Measurements from ENCODE around the gene CD300LG. TPM values are rescaled to one million over a fixed set of nuclear protein-coding genes. Genes with fewer than 3 reads are reported as not detected.

CD300LG gene
- total and polyA plus RNA-seq, 9 donors, result 0.13 to 6.8 (median 2.1) TPM

- no peak for DNase-seq
- intact Hi-C loops (cut with DNase I), result no loop called here
- WGBS, 3 donors, result 80 to 82% (median 82%) methylated on average over 7 of the region's 7 CpGs
- peaks cover 2% of the 10 kb centered on the region for H3K4me1 ChIP-seq (ENCODE audit: insufficient read depth)
- H3K27ac ChIP-seq, result no peak overlapping the region
- H3K27me3 ChIP-seq, result no peaks in the 10 kb centered on the region
- no peaks in the 10 kb centered on the region for H3K9me3 ChIP-seq
- TF ChIP-seq, protein P1, sequence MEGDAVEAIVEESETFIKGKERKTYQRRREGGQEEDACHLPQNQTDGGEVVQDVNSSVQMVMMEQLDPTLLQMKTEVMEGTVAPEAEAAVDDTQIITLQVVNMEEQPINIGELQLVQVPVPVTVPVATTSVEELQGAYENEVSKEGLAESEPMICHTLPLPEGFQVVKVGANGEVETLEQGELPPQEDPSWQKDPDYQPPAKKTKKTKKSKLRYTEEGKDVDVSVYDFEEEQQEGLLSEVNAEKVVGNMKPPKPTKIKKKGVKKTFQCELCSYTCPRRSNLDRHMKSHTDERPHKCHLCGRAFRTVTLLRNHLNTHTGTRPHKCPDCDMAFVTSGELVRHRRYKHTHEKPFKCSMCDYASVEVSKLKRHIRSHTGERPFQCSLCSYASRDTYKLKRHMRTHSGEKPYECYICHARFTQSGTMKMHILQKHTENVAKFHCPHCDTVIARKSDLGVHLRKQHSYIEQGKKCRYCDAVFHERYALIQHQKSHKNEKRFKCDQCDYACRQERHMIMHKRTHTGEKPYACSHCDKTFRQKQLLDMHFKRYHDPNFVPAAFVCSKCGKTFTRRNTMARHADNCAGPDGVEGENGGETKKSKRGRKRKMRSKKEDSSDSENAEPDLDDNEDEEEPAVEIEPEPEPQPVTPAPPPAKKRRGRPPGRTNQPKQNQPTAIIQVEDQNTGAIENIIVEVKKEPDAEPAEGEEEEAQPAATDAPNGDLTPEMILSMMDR (IDR thresholded peaks at IDR 0.05), result no peak
- TF ChIP-seq EP300 (IDR thresholded peaks at IDR 0.05) (no peak), POLR2A (IDR thresholded peaks at IDR 0.05) (no peak)
- no peaks in the 10 kb centered on the region for H3K36me3 ChIP-seq
- no peak overlapping the region for H3K4me3 ChIP-seq
Measured at GRCh38 chr17:43877031-43877430, 30.1 kb downstream of the CD300LG start.

DNA sequence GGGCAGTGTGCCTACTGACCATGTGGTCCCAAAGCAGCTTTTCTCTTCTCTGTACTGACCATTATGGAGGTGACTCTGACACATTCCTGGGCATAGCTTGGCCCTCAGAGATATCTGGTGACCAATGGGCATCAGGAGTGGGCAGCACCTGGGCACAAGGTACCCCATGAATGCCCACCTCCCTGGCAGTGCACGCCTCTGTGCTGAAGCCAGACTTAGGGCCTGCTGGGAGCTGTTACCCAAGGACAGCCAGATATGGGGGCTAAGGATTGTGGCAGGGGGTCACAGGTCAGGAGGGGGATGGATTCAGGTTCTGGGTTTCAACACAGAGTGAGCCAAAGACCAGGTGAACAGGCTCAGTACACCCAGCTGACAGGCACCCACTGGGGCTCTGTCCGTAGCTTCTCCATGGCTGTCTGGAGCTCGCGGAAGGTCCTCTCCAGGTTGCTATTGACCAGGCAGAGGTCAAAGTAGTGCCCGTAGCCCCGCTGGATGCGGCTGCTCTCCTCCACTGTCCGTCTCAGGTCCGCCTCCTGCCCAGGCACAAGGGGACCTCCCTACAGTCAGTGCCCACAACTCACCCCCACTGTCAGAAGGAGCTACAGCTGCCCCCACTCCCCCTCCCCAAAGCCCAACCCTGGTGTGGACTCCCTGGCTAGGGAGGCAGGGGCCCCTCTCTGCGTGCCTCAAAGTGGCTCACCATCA, 30.6 kb downstream of the CD300LG start:
- Histone ChIP-seq H3K36me3 (no peaks in the 10 kb centered on the region), H3K27ac (no peak overlapping the region), H3K9me3 (no peaks in the 10 kb centered on the region), H3K4me1 (ENCODE audit: insufficient read depth) (peaks cover 2% of the 10 kb centered on the region), H3K27me3 (no peaks in the 10 kb centered on the region), H3K4me3 (no peak overlapping the region)
- TF ChIP-seq POLR2A (IDR thresholded peaks at IDR 0.05) (no peak), EP300 (IDR thresholded peaks at IDR 0.05) (no peak)
- TF ChIP-seq, protein P1 (IDR thresholded peaks at IDR 0.05), result no peak
- intact Hi-C loops (cut with DNase I), result no loop called here
- 95 to 97% (median 96%) methylated on average over 10 of the region's 10 CpGs for WGBS, 3 donors
- no peak for DNase-seq

DNA sequence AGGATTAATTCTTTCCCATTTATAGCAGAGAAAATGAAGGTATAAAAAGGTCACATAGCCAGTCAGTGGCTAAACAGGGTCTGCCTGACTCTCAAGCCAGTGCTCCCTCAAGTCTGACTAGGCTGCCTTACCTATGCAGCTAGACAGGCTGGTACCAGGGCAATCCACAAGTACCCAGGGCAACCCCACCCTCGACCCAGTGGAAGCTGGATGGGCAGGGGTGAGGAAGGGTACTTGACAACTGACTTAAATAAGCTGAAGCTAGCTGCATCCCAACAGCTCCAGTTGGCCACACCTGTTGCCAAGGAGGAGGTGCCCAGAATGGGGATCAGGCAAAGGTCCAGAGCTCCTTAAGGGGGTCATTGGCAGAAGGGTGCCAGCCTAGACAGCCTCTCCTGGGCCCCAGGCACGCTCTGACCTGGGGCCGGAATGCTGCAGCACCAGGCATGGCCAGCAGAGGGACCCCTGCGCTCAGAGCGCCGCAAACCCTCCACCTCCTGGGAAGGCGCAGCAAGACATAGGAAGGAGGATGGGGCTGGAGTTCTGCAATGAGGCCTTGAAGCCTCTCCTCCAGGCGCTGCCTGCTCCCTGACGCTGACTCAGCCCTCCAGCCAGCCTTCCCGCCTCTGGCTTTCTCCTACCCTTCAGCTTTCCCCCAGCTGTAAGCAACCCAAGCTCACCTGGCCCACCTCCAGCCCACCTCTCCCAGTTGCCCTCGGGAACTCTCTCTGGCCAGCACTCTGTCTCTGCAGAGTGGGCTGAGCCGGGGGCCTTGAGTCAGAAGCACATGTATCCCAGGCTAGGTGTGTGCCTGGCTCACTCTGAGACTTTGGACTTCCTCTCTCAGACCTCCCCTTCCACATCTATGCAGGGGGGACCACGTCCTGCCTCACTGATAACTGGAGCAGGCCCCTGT, 31.5 kb downstream of the CD300LG start:
- Histone ChIP-seq H3K36me3 (no peaks in the 10 kb centered on the region), H3K9me3 (no peaks in the 10 kb centered on the region), H3K4me1 (ENCODE audit: insufficient read depth) (peaks cover 2% of the 10 kb centered on the region), H3K4me3 (no peak overlapping the region), H3K27me3 (no peaks in the 10 kb centered on the region), H3K27ac (peak overlapping the region; percentile 19 to 36)
- TF ChIP-seq POLR2A (IDR thresholded peaks at IDR 0.05), result no peak
- TF ChIP-seq, protein P1 (IDR thresholded peaks at IDR 0.05), result peak; percentile 81 to 92 (median 87)
- no peak for TF ChIP-seq EP300 (IDR thresholded peaks at IDR 0.05)
- WGBS, 3 donors, result 9 to 16% (median 11%) methylated on average over 8 to 13 of the region's 13 CpGs
- intact Hi-C loops (cut with DNase I), result no loop called here
- peak; percentile 69 to 90 (median 78) for DNase-seq

DNA sequence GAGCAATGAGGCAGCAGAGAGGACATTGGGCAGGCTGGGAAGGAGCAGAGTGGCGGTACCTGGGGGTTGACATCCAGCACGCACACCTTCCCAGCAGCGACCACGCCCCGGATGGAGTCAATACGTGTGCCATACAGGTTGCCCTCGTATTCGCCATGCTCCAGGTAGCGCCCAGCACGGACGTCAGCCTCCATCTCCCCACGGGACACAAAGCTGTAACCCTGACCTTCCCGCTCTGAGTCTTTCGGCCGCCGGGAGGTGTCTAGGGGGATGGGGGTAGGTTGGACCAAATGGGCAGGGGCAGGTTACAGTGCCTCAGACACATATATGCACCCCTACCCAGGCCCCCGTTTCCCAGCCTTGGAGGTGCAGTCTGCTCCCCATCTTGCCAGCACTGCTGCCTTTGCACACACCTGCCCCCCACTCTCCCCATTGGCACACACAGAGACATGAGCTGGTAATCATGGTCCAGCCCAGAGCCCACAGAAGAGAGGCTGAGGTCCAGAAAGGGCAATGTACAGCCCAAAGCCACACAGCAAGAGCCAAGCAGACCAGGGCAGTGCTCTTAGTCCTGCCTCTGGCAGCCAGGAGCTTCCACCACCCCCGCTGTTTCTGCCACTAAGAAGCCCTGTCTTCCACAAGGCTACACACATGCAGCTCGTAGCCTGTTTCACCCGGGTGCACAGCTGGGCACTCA, 32.9 kb downstream of the CD300LG start:
- TF ChIP-seq EP300 (IDR thresholded peaks at IDR 0.05) (no peak), POLR2A (IDR thresholded peaks at IDR 0.05) (no peak)
- TF ChIP-seq, protein P1 (IDR thresholded peaks at IDR 0.05), result no peak
- no peak for DNase-seq
- H3K4me1 ChIP-seq (ENCODE audit: insufficient read depth), result peaks cover 2% of the 10 kb centered on the region
- no peaks in the 10 kb centered on the region for H3K27me3 ChIP-seq
- no peak overlapping the region for H3K4me3 ChIP-seq
- no peaks in the 10 kb centered on the region for H3K9me3 ChIP-seq
- no peaks in the 10 kb centered on the region for H3K36me3 ChIP-seq
- H3K27ac ChIP-seq, result no peak overlapping the region
- intact Hi-C loops (cut with DNase I), result no loop called here
- WGBS, 3 donors, result 86 to 90% (median 88%) methylated on average over 20 of the region's 20 CpGs

Data from ovary (tissue), 9 donors.